H4 (cell line): ENCODE data around the gene DDAH1. TPM values are rescaled to one million over a fixed set of nuclear protein-coding genes. Genes with fewer than 3 reads are reported as not detected.
"Not testable (repeated sequence)": the region's sequence is repeated elsewhere in the genome, so short reads cannot be mapped to it uniquely, and the experiment has no call there.

Experiments
- DNase-seq: peaks from one replicate; pipeline ENCODE4 v3.0.0-alpha.2; 2015; ENCODE audit warnings: low spot score
- total RNA-seq: library from RNA; depleted of rRNA; stranded (reverse); fragments of >200 nt; shearing (Covaris generic); gene quantifications from 2 replicates; pipeline ENCODE4 v1.2.3, GENCODE V29; 2014; rRNA removed

The DDAH1 gene
- 4.3 and 6.1 TPM in 2 replicates for total RNA-seq

GRCh38 chr1:85465099-85465785, at the start of gene DDAH1:
Gene DDAH1 (minus strand): TSS chr1:85465159. CDS start chr1:85465045, 114 bp downstream.
- DNase-seq, result no peak

- DNase-seq, result not testable (repeated sequence)
Measured at GRCh38 chr1:85513998-85514397, 49.0 kb upstream of the DDAH1 start.

- no peak for DNase-seq
Measured at GRCh38 chr1:85504417-85504816, 39.5 kb upstream of the DDAH1 start.

- peak; percentile 36 for DNase-seq
Measured at GRCh38 chr1:85502625-85503083, 37.7 kb upstream of the DDAH1 start.

DNA sequence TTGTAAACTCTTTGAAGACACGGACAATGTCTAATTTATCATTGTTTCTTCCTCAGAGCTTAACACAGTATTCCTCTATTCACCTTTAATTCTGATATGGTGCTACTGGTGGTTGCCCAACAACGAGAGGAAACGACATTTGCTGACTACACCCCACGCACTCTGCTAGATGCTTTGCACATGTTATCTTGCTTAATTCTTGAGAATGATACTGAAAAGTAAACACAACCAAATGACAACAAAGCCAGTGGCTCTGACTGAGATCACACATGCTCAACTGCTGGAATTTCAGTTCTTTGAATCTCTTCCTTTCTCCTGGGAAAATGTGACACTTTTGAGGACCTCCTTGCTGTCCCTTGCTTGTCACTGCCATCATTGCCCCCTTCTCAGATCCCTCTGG, 37.2 kb upstream of the DDAH1 start:
- no peak for DNase-seq

DNA sequence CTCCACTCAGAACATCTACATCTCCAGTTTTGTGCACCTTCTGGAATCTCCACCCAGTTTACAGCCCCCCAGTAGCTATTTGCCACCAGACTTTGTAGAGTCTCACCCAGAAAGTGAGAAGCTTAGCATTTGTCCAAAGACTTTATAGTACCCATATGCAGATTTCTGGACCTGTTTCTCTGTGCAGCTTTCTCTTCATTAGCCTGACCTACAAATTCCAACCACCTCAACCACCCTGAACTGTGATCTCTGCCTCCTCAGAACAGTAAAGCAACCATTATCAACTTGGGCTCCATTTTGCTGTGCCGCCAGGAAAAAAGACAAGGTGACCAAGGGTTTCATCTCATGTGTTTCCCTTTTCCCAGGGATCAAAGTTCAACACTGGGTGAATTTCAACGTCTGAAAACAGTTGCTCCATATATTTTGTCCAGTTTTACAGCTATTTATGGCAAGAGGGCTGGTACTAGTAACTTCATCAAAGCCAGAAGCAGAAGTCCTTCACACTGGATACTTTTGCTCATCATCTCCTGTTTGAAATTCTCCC, 36.5 kb upstream of the DDAH1 start:
- DNase-seq, result no peak

GRCh38 chr1:85496941-85497582, 32.1 kb upstream of the DDAH1 start:
- no peak for DNase-seq

GRCh38 chr1:85495556-85495955, 30.6 kb upstream of the DDAH1 start:
- DNase-seq, result peak; percentile 48

DNA sequence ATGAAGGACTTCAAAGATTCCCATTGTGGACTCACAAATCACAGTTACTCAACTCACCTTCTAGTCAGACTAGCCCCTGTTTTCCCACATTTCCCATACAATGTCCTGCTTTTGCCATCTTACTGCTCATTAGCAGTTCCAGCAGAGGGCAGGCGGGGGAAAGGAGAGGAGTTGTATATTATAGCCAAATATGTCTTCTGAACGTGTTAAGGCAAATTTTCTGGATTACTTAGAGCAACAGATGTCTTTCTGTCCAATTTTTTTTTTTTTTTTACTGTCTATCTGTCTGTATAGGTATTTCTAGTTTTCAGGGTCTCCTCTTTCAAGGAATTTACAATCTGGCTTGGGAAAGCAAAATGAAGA, 29.9 kb upstream of the DDAH1 start:
- DNase-seq, result peak; percentile 25

DNA sequence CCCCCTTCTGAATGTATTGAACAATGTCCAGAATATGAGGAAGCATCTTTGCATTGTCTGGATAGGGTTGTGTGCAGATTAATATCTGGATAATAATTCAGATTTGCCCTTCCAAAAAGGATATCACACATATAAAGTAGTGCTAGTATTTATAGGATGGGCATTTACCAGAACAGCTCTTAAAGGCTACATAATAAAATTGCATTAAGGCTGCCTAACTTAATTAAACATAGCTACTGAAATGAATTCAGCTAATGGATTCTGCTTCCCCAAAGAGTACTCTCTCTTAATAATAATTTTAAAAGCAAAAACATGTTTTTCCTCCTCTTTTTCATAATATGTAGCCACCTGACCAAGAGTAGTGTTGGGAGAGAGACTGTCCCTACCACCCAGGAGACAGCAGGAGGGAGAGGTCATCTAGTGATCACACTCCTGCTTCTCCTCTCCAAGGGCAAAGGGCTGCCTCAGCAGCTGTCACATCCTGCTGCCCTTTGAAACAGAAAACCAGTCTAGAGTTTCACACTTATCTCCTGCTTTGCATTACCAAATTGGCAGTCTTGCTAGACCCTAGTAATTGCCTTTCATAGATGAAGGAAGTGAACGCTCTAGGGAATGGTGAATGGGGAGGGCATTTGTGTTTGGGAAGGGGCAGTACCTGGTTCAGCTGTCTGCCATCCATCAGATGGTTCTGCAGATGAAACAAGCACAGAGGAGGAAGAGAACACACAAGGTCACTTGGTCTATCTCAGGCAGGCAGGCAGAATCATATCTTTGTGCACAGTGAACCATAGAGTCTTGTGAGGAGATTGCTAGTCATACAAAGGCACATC, 29.3 kb upstream of the DDAH1 start:
- no peak for DNase-seq

DNA sequence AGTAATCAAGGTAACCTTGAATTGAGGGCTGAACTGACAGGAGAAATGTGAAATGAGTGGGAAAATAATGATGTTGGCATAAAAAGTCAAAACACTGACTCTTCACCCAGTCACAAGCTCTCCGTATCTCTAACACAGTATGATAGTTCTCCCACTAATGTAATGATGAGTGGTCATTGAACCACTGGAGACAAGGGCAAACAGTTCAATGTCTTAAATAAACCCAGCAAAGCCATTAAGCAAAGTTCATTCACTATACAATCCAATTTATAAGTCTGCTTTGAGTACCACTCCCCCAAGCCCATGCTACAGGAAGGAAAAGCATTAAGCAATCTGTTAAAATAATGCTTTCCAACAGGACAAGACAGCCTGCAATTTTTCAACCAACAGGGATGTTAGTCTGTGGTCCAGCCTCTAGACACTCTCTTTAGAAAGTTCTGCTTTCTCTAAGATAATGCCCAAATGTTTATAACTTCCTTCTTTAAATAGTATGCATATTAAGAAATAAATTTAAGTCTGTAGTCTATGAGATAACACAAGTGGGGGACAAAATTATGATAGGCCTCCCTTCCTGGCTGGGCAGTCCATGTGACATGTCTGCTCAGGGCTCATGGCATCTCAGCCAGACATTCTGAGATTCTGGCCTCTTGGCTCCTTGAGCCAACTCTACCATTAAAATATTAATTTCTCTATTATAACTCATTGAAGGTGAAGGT, 25.5 kb upstream of the DDAH1 start:
- DNase-seq, result no peak

DNA sequence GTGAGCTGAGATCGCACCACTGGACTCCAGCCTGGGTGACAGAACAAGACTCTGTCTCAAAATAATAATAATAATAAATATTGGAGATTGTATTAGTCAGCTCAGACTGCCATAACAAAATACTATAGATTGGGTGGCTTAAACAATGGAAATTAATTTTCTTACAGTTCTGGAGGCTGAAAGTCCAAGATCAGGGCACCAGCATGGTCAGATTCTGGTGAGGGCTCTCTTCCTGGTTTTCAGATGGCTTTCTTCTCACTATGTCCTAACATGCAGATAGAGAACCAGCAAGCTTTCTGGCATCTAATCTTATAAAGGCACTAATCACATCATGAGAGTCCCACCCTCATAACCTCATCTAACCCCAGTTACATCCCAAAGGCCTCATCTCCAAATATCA, 23.2 kb upstream of the DDAH1 start:
- no peak for DNase-seq

GRCh38 chr1:85485516-85485915, 20.6 kb upstream of the DDAH1 start:
- no peak for DNase-seq

GRCh38 chr1:85484716-85485115, 19.8 kb upstream of the DDAH1 start:
- DNase-seq, result no peak

GRCh38 chr1:85484264-85484663, 19.3 kb upstream of the DDAH1 start:
- DNase-seq, result no peak

DNA sequence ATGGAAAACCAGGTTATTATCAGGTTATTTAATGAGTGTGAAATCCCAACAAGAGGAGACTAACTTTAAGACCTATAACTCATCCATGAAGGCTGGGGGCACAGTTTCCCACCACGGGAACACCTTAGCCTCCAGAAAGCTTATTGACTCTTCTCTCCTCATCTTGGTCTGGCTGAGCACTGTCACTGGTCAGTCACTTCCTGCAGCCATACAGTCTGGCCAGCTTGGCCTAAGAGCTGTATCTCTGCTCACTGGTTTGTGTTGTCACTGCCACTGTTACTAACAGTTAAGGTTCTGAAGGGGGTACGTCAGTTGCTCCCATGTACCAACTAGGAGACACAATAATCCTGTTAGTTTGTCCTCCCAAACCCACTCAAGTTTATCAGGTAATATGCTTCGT, 16.7 kb upstream of the DDAH1 start:
- DNase-seq, result no peak

DNA sequence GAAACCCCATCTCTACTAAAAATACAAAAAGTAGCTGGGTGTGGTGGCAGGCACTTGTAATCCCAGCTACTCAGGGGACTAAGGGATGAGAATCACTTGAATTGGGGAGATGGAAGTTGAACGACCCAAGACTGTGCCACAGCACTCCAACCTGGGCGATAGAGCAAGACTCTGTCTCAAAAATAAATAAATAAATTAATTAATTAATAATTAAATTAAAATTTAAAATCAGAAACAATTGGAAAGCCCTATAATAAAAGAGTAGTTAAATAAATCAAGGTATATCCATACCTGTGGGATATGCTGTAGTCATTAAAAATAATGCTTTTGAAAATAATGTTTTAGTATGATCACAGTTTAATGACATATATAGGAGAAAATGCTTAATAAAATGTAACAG, 15.6 kb upstream of the DDAH1 start:
- DNase-seq, result no peak

DNA sequence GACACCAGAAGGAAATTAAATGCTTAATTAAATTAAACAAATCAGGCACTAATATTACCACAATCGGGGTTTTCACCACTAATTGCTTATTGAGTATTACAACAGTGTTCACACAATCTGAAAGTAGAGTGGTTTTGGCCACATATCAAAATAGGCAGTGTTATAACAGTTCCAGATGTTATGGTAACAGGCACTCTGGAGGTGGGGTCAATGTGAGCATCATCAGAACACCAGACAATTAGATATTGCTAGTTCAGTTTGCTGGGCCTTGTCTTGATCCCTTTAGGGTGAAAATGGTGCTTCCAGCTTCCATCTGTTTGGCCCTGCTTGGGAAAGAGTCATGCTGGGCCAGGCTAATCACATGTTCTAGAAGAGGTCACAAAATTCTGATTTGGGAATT, 14.5 kb upstream of the DDAH1 start:
- no peak for DNase-seq

DNA sequence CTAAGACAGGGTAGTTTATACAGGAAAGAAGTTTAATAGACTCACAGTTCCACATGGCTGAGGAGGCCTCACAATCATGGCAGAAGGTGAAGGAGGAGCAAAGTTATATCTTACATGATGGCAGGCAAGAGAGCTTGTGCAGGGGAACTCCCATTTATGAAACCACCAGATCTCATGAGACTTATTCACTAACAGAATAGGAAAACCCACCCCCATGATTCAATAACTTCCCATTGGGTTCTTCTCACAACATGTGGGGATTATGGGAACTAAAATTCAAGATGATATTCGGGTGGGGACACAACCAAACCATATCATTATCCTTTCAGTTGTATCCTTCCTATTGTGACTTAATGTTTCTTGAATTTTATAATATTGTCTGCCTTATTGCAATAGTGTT, 13.4 kb upstream of the DDAH1 start:
- DNase-seq, result no peak

DNA sequence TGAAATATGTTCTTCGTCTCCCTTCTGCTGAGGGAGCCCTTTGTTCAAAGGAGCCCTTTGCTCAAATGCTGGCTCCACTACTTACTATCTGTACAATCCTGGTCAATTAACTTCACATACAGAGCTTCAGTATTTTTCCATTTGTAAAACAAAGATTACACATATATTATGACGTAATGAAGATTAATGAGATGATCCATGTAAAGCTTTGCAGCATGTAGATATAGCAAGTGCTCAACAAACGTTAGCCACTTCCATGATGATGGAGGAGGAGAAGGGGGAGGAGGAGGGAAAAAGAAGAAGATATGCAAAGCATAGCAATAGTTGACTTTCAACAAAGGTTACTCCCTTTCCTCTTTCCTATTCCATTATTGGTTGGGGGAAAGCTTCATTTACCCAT, 10.1 kb upstream of the DDAH1 start:
- DNase-seq, result no peak

DNA sequence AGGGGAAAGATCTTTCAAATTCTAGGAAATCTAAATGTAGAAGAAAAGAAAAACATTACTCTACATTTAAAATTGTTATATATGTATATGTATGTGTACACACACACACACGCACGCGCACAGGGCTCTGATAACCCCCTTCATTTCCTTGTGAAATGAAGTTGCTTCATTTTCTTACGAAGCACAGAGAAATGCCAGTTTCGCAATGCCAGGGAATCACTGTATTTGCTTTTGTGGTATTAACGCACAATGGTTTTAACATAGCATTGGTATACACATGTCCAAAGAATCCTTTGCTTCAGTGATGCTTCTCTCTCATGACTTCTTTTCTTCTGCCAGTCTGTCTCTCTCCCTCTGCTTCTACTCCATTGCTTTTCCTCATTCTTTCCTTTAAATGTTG, 8.4 kb upstream of the DDAH1 start:
- peak; percentile 12 for DNase-seq

DNA sequence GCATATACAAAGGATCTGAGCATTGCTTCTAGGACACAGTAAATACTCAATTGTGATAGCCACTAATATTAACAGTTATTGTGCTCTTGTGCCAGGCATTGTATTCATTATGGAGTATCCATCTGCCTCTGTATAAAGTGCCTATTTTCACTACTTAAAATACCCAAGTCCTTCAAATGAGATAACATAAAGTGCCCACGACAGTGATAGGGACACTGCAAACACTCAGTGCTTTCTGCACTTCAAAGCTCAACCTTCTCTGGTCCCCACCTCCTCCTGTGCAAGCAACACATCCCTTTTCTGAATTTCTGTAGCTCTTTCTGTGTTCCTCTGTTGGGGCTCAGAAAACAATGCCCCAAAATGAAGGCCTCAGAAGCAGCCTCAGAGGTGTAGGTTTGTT, 6.6 kb upstream of the DDAH1 start:
- DNase-seq, result no peak
